Ovary (tissue), 9 donors: ENCODE results near the gene RNFT2. TPM values are rescaled to one million over a fixed set of nuclear protein-coding genes. Genes with fewer than 3 reads are reported as not detected.

Source experiments
- DNase-seq, 5 donors: peaks; one replicate each; pipeline ENCODE4 v3.0.0-alpha.2; 2019 to 2020
- H3K27ac ChIP-seq, 2 donors: fragments of 200-600 bp; one replicate each; pipeline versions ENCODE4 v1.5.1 to v1.8.0; 2019 to 2022
- H3K27me3 ChIP-seq: fragments of 200-600 bp; one replicate; pipeline ENCODE4 v1.8.0; 2022
- H3K36me3 ChIP-seq: fragments of 200-600 bp; sonication (generic); one replicate; pipeline ENCODE4 v1.5.1; 2019
- H3K4me1 ChIP-seq: one replicate; pipeline ENCODE4 v1.8.1; 2013; ENCODE audit warnings: mild to moderate bottlenecking, moderate library complexity; ENCODE audit not compliant: insufficient read depth
- H3K4me3 ChIP-seq: fragments of 200-600 bp; sonication (generic); one replicate; pipeline ENCODE4 v1.5.1; 2017
- H3K9me3 ChIP-seq, 2 donors: fragments of 200-600 bp in 1 of 2; sonication (generic) in 1 of 2; one replicate each; pipeline versions ENCODE4 v1.5.1 to v1.8.1; 2013 to 2019; ENCODE audit warnings: mild to moderate bottlenecking in 1 of 2, moderate library complexity in 1 of 2
- EP300 ChIP-seq: sonication (generic); formaldehyde crosslinking; IDR thresholded peaks from one replicate; pipeline ENCODE4 v1.6.1; 2017; ENCODE audit warnings: antibody characterized with exemption
- POLR2A ChIP-seq: fragments of 450-650 bp; IDR thresholded peaks from one replicate; pipeline ENCODE4 v1.6.1; 2017; ENCODE audit warnings: antibody characterized with exemption, mild to moderate bottlenecking, moderate library complexity
- WGBS, 3 donors: extraction: QIAGEN DNeasy Blood & Tissue Kit in 1 of 3; methylation state at CpG; one replicate each; pipeline versions ENCODE4 v1.1.5 to v1.1.7; 2013 to 2017; 5-methylcytosine and 5-hydroxymethylcytosine counted together
- intact Hi-C, 4 donors: fragments of 100-400 bp; cut with DNase I; formaldehyde crosslinking; loops; one replicate each; pipeline versions ENCODE4 v1.11.0 to v1.15.1; 2022 to 2023
- polyA plus RNA-seq, 2 donors: library from polyadenylated mRNA; stranded (reverse); fragments of 200-250 nt in 1 of 2; fragments of 350-450 nt in 1 of 2; fragmentation: Illumina TruSeq in 1 of 2; extraction: RNeasy Lipid Tissue Mini Kit (QIAGEN cat#74804) in 1 of 2; gene quantifications; one replicate each; pipeline ENCODE4 v1.2.3, GENCODE V29; 2013 to 2014
- total RNA-seq, 7 donors: library from RNA; depleted of rRNA in 2 of 7; stranded (reverse); fragments of >200 nt in 2 of 7; fragmentation: NEBNext Ultra II Directional in 3 of 7; extraction: Animal tissue kit (Norgen Biotek cat#: 25700) in 3 of 7; gene quantifications; one replicate each; pipeline versions ENCODE4 v1.1.0 to v1.2.4, GENCODE V29; 2016 to 2023
- TF ChIP-seq, protein P1 (sequence below), 3 donors: fragments of 450-650 bp in 2 of 3; fragments of 200-600 bp in 1 of 3; IDR thresholded peaks; one replicate each; pipeline versions ENCODE4 v1.5.1 to v1.8.0; 2016 to 2022; ENCODE audit warnings: antibody characterized with exemption in 3 of 3, mild to moderate bottlenecking in 1 of 3
- donor health status: DM: no; HTN: no; CAD: no; lungs with moderate emphysema.
- donor health status: DM: no; HTN: no; CAD: no.
- donor health status: Bipolar disorder and iron deficiency.
- donor health status: DM: yes; HTN: yes; CAD: no.
- donor health status: DM: no; HTN: no; CAD: no.
- donor health status: DM: yes; HTN: yes; CAD: no.

Gene RNFT2
- total and polyA plus RNA-seq, 9 donors, result 0.72 to 4.3 (median 2.4) TPM

DNA sequence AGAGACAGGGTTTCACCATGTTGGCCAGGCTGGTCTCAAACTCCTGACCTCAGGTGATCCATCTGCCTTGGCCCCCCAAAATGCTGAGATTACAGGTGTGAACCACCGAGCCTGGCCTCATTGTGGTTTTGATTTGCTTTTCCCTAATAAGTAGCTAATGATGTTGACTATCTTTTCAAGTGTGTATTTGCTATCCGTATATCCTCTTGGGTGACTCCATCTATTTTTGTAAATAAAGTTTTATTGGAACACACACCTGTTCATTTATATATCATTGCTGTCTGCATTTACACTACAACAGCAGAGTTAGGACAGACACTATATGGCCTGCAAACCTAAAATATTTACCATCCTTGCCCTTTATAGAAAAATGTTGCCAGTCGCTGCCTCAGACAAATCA lies 156.8 kb downstream of the RNFT2 start:
- Histone ChIP-seq H3K9me3 (no peaks in the 10 kb centered on the region), H3K4me3 (no peak overlapping the region), H3K27ac (no peak overlapping the region), H3K4me1 (no peaks in the 10 kb centered on the region), H3K36me3 (no peaks in the 10 kb centered on the region), H3K27me3 (no peaks in the 10 kb centered on the region)
- 75 to 83% (median 80%) methylated on average over 3 of the region's 3 CpGs for WGBS, 3 donors
- no peak for DNase-seq
- intact Hi-C loops, result no loop called here
- TF ChIP-seq, protein P1, sequence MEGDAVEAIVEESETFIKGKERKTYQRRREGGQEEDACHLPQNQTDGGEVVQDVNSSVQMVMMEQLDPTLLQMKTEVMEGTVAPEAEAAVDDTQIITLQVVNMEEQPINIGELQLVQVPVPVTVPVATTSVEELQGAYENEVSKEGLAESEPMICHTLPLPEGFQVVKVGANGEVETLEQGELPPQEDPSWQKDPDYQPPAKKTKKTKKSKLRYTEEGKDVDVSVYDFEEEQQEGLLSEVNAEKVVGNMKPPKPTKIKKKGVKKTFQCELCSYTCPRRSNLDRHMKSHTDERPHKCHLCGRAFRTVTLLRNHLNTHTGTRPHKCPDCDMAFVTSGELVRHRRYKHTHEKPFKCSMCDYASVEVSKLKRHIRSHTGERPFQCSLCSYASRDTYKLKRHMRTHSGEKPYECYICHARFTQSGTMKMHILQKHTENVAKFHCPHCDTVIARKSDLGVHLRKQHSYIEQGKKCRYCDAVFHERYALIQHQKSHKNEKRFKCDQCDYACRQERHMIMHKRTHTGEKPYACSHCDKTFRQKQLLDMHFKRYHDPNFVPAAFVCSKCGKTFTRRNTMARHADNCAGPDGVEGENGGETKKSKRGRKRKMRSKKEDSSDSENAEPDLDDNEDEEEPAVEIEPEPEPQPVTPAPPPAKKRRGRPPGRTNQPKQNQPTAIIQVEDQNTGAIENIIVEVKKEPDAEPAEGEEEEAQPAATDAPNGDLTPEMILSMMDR (IDR thresholded peaks at IDR 0.05), result no peak
- TF ChIP-seq EP300 (no peak), POLR2A (no peak)

DNA sequence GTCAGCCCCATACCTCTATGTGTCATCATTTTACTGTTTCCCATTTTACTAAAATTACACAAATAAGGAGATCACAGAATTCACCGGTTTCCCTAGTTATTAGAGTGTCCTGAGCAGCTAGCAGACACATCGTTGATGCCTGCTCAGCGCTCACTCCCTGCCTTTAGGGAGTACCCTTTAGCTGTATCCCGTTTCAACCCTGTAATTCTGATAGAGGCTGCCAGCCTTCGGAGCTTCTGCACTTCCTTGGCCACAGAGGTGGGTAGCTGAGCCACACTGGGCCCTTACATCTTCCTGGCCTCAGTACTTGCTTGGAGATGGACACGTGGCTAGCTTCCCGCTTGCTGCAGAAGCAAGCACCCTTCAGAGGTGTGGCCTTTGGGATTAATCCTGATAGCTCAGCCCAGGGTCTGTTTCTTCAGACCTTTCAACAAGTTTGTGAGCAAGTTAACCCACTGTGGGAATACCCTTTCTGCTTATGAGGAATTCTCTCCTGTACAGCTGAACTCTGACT lies 158.4 kb downstream of the RNFT2 start:
- intact Hi-C loops, result no loop called here
- no peaks in the 10 kb centered on the region for H3K36me3 ChIP-seq
- TF ChIP-seq EP300 (no peak), POLR2A (no peak)
- TF ChIP-seq, protein P1 (IDR thresholded peaks at IDR 0.05), result no peak
- H3K9me3 ChIP-seq, result no peaks in the 10 kb centered on the region
- DNase-seq, result no peak
- no peaks in the 10 kb centered on the region for H3K4me1 ChIP-seq
- no peak overlapping the region for H3K27ac ChIP-seq
- no peak overlapping the region for H3K4me3 ChIP-seq
- H3K27me3 ChIP-seq, result no peaks in the 10 kb centered on the region
- 49 to 66% (median 56%) methylated on average over 7 of the region's 7 CpGs for WGBS, 3 donors

DNA sequence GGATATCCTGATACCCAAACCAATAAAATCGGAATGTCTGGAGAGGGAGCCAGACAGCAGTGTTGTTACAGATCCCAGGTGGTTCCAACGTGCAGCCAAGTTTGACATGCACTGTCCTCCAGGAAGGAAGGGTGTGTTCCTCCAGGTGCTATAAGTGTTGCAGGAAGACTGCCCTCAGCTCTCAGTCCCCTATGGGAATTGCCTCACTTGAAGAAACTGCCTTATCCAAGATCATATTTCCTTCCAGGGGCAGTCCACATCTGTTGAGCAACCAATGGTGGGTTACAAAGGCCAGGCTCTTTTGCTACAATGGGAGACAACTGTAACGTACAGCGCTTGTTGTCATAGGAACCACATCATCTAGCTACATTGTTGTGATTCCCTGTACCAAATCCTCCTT lies 159.4 kb downstream of the RNFT2 start:
- TF ChIP-seq EP300 (no peak), POLR2A (no peak)
- TF ChIP-seq, protein P1 (IDR thresholded peaks at IDR 0.05), result no peak

DNA sequence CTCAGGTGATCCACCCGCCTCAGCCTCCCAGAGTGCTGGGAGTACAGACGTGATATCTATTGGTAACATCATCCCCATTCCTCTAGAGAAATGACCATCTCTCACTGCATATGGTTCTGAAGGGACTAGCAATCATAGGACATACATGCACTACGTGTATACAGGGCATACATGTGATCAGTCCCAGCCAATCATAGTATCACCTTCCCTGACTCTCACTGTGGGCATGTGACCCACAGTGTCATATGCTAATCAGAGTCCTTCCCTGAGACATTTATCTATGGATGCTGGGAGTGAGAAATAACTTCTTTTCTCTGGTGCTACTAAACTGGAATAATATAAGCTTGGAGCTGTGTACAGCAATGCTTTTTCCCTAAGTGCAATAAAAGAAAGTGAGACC lies 160.6 kb downstream of the RNFT2 start:
- DNase-seq, result no peak
- no peaks in the 10 kb centered on the region for H3K27me3 ChIP-seq
- intact Hi-C loops, result no loop called here

More for the DNA sequence above, 159.4 kb downstream of the RNFT2 start:
- no peak overlapping the region for H3K4me3 ChIP-seq
- no peaks in the 10 kb centered on the region for H3K9me3 ChIP-seq
- no peaks in the 10 kb centered on the region for H3K27me3 ChIP-seq
- WGBS, 3 donors, result 64 to 74% (median 74%) methylated on average over 4 of the region's 4 CpGs
- no peak overlapping the region for H3K27ac ChIP-seq
- no peaks in the 10 kb centered on the region for H3K4me1 ChIP-seq
- intact Hi-C loops, result no loop called here
- no peaks in the 10 kb centered on the region for H3K36me3 ChIP-seq
- DNase-seq, result no peak

More for the DNA sequence above, 160.6 kb downstream of the RNFT2 start:
- WGBS, 3 donors, result 51 to 57% (median 56%) methylated on average over 3 of the region's 3 CpGs
- Histone ChIP-seq H3K9me3 (no peaks in the 10 kb centered on the region), H3K36me3 (no peaks in the 10 kb centered on the region), H3K4me3 (no peak overlapping the region), H3K27ac (no peak overlapping the region), H3K4me1 (no peaks in the 10 kb centered on the region)
- TF ChIP-seq POLR2A (no peak), EP300 (no peak)
- TF ChIP-seq, protein P1 (IDR thresholded peaks at IDR 0.05), result no peak
